Measurements from ENCODE around the gene FHOD3. TPM values are rescaled to one million over a fixed set of nuclear protein-coding genes. Genes with fewer than 3 reads are reported as not detected.

FHOD3 gene
- total RNA-seq, 1 donor from 2014 or later: 346 TPM

- intact Hi-C loops (cut with micrococcal nuclease): no loop called here
- Histone ChIP-seq H3K36me3 (no peaks in the 10 kb centered on the region), H3K4me1 (peaks cover 100% of the 10 kb centered on the region), H3K9me3 (replicated peaks) (no peaks in the 10 kb centered on the region), H3K27me3 (ENCODE audit: low read depth) (peaks cover 6% of the 10 kb centered on the region), H3K27ac (replicated peaks) (peak overlapping the region; percentile 74), H3K4me3 (peak overlapping the region; percentile 4)
- no peak for DNase-seq
- no peak for TF ChIP-seq CTCF (IDR thresholded peaks at IDR 0.05; ENCODE audit: borderline replicate concordance)
These were observed 29.3 kb downstream of the FHOD3 start for GRCh38 chr18:36326771-36327170.

GRCh38 chr18:36327352-36328316 lies 30.1 kb downstream of the FHOD3 start:
- Histone ChIP-seq H3K27me3 (ENCODE audit: low read depth) (peaks cover 5% of the 10 kb centered on the region), H3K4me3 (no peak overlapping the region), H3K4me1 (peaks cover 99% of the 10 kb centered on the region), H3K36me3 (no peaks in the 10 kb centered on the region), H3K9me3 (replicated peaks) (no peaks in the 10 kb centered on the region), H3K27ac (replicated peaks) (peak overlapping the region; percentile 74)
- no peak for TF ChIP-seq CTCF (IDR thresholded peaks at IDR 0.05; ENCODE audit: borderline replicate concordance)
- intact Hi-C loops (cut with micrococcal nuclease): no loop called here
- no peak for DNase-seq

- intact Hi-C loops (cut with micrococcal nuclease): no loop called here
- peaks cover 99% of the 10 kb centered on the region for H3K4me1 ChIP-seq
- H3K9me3 ChIP-seq (replicated peaks): no peaks in the 10 kb centered on the region
- H3K4me3 ChIP-seq: no peak overlapping the region
- no peak for DNase-seq
- peak overlapping the region; percentile 74 for H3K27ac ChIP-seq (replicated peaks)
- H3K36me3 ChIP-seq: no peaks in the 10 kb centered on the region
- H3K27me3 ChIP-seq (ENCODE audit: low read depth): no peaks in the 10 kb centered on the region
- no peak for TF ChIP-seq CTCF (IDR thresholded peaks at IDR 0.05; ENCODE audit: borderline replicate concordance)
These were observed 30.9 kb downstream of the FHOD3 start for GRCh38 chr18:36328385-36328858.

GRCh38 chr18:36328916-36329315 lies 31.4 kb downstream of the FHOD3 start:
- no peak for TF ChIP-seq CTCF (IDR thresholded peaks at IDR 0.05; ENCODE audit: borderline replicate concordance)

GRCh38 chr18:36329684-36330434 lies 32.3 kb downstream of the FHOD3 start:
- Histone ChIP-seq H3K4me3 (no peak overlapping the region), H3K4me1 (peaks cover 99% of the 10 kb centered on the region), H3K27ac (replicated peaks) (peak overlapping the region; percentile 74), H3K9me3 (replicated peaks) (no peaks in the 10 kb centered on the region), H3K27me3 (ENCODE audit: low read depth) (no peaks in the 10 kb centered on the region), H3K36me3 (no peaks in the 10 kb centered on the region)
- no peak for DNase-seq
- intact Hi-C loops (cut with micrococcal nuclease): no loop called here
- no peak for TF ChIP-seq CTCF (IDR thresholded peaks at IDR 0.05; ENCODE audit: borderline replicate concordance)

More at GRCh38 chr18:36328916-36329315, 31.4 kb downstream of the FHOD3 start:
- no peaks in the 10 kb centered on the region for H3K27me3 ChIP-seq (ENCODE audit: low read depth)
- no peak overlapping the region for H3K4me3 ChIP-seq
- intact Hi-C loops (cut with micrococcal nuclease): no loop called here
- H3K27ac ChIP-seq (replicated peaks): peak overlapping the region; percentile 74
- no peaks in the 10 kb centered on the region for H3K36me3 ChIP-seq
- peaks cover 99% of the 10 kb centered on the region for H3K4me1 ChIP-seq
- DNase-seq: no peak
- H3K9me3 ChIP-seq (replicated peaks): no peaks in the 10 kb centered on the region

Measured in left ventricle myocardium inferior (tissue), 1 donor.